Common myeloid progenitor, CD34-positive (primary cell): ENCODE measurements around the gene FEM1B.

Experiments
- CTCF ChIA-PET: fragments of 350-600 bp; sonication (Branson Sonifier 250); formaldehyde crosslinking; loops from one replicate; lab custom pipeline; 2021; ENCODE audit warnings: antibody characterized with exemption; lab: Charles Lee
- POLR2A ChIA-PET: fragments of 350-600 bp; sonication (Branson Sonifier 250); formaldehyde crosslinking; loops from one replicate; lab custom pipeline; 2021; ENCODE audit warnings: antibody characterized with exemption; lab: Charles Lee
- DNase-seq, 3 donors: peaks; one replicate each; pipeline versions ENCODE4 v3.0.0 to v3.0.0-alpha.2; 2013
- H3K27ac ChIP-seq, 2 experiments: 1 replicate in 1 of 2; 2 replicates in 1 of 2; pipeline ENCODE4 v1.7.0; 2013; ENCODE audit warnings: inconsistent platforms in 2 of 2, low read length in 2 of 2, mild to moderate bottlenecking in 2 of 2, low read depth in 1 of 2, moderate library complexity in 1 of 2; ENCODE audit not compliant: severe bottlenecking in 2 of 2, insufficient read depth in 1 of 2, poor library complexity in 1 of 2
- H3K27me3 ChIP-seq, 5 experiments: replicated peaks in 2 of 5; 1 replicate in 3 of 5; 2 replicates in 2 of 5; pipeline versions ENCODE4 v1.6.1 to v1.7.0; 2013; ENCODE audit warnings: low read length in 4 of 5, mild to moderate bottlenecking in 2 of 5, moderate library complexity in 2 of 5, inconsistent platforms in 1 of 5; ENCODE audit not compliant: insufficient read depth in 5 of 5, control insufficient read depth in 4 of 5
- H3K36me3 ChIP-seq, 4 experiments: 1 replicate in 2 of 4; 2 replicates in 2 of 4; pipeline versions ENCODE4 v1.6.1 to v1.7.0; 2013; ENCODE audit warnings: low read length in 3 of 4, control low read depth in 1 of 4, mild to moderate bottlenecking in 1 of 4; ENCODE audit not compliant: control insufficient read depth in 4 of 4, insufficient read depth in 4 of 4
- H3K4me1 ChIP-seq, 4 experiments: 1 replicate in 3 of 4; 2 replicates in 1 of 4; pipeline versions ENCODE4 v1.6.1 to v1.7.1; 2013; ENCODE audit warnings: low read length in 3 of 4, mild to moderate bottlenecking in 3 of 4, control low read depth in 1 of 4, inconsistent platforms in 1 of 4, moderate library complexity in 1 of 4; ENCODE audit not compliant: control insufficient read depth in 4 of 4, insufficient read depth in 4 of 4; ENCODE audit errors: control extremely low read depth in 1 of 4
- H3K4me3 ChIP-seq, 7 experiments: 1 replicate in 4 of 7; 2 replicates in 3 of 7; pipeline versions ENCODE4 v1.5.1 to v1.7.0; 2013; ENCODE audit warnings: mild to moderate bottlenecking in 7 of 7, low read length in 6 of 7, moderate library complexity in 6 of 7, inconsistent platforms in 2 of 7, low read depth in 2 of 7, control low read depth in 1 of 7; ENCODE audit not compliant: insufficient read depth in 4 of 7, control insufficient read depth in 1 of 7; ENCODE audit errors: extremely low read depth in 1 of 7
- H3K9me3 ChIP-seq, 5 experiments: 1 replicate in 4 of 5; 2 replicates in 1 of 5; pipeline versions ENCODE4 v1.6.1 to v1.7.1; 2013; ENCODE audit warnings: low read length in 4 of 5, mild to moderate bottlenecking in 2 of 5, inconsistent platforms in 1 of 5, low read depth in 1 of 5, moderate library complexity in 1 of 5; ENCODE audit not compliant: control insufficient read depth in 4 of 5, insufficient read depth in 2 of 5; ENCODE audit errors: control extremely low read depth in 1 of 5
- WGBS: methylation state at CpG from one replicate; pipeline ENCODE4 v1.1.5; 2013; ENCODE audit not compliant: insufficient coverage; 5-methylcytosine and 5-hydroxymethylcytosine counted together

The FEM1B gene

DNA sequence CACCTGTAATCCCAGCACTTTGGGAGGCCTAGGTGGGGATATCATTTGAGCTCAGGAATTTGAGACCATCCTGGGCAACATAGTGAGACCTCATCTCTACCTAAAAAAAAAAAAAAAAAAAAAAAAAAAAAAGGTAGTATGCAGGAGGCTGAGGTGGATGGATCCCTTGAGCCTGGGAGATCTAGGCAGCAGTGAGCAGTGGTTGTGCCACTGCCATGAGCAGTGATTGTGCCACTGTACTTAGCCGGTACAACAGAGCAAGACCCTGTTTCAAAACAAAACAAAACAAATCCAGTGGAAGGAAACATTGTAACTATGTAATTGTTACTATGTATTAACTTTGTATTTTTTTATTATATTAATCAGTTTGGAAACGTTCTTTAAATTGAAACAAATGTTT, 5.9 kb downstream of the FEM1B start:
- POLR2A ChIA-PET = no interaction called here
- Histone ChIP-seq H3K36me3 (peaks cover 0 to 14% (median 13%) of the 10 kb centered on the region in 4 experiments), H3K27me3 (no peaks in the 10 kb centered on the region), H3K27ac (no peak overlapping the region), H3K4me1 (peaks cover 24 to 45% (median 35%) of the 10 kb centered on the region in 4 experiments), H3K4me3 (no peak overlapping the region), H3K9me3 (peaks cover 0 to 4% (median 0%) of the 10 kb centered on the region in 5 experiments)
- no peak for DNase-seq
- WGBS = no CpG with 5 or more reads among the region's 2 CpGs
- CTCF ChIA-PET = interaction anchor here (1.2 to 1.5 kb wide), 3 partner anchors 23 to 72 kb away, joined by 3 to 4 read pairs (median 3); no protein-coding TSS in a partner anchor

DNA sequence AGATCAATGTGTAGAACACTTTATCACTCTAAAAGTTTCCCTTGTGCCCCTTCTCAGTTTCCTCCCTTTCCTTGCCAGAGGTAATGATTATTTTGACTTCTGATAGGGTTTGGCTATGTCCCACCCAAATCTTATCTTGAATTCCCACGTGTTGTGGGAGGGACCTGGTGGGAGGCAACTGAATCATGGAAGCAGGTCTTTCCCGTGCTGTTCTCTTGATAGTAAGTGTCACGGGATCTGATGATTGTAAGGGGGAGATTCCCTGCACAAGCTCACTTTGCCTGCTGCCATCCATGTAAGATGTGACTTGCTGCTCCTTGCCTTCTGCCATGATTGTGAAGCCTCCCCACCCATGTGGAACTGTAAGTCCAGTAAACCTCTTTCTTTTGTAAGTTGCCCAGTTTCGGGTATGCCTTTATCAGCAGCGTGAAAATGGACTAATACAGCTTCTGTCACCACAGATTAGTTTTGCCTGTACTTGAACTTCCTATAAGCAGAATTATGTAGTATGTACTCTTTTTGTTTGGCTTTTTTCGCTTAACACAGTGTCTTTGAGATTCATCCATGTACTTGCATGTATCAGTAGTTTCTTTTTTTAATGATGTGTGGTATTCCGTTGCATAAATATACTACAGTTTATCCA, 7.2 kb downstream of the FEM1B start:
- no peak overlapping the region for H3K27ac ChIP-seq
- no peaks in the 10 kb centered on the region for H3K27me3 ChIP-seq
- H3K4me1 ChIP-seq = peaks cover 13 to 40% (median 28%) of the 10 kb centered on the region in 4 experiments
- DNase-seq = no peak
- no peak overlapping the region for H3K4me3 ChIP-seq
- H3K9me3 ChIP-seq = peaks cover 0 to 4% (median 0%) of the 10 kb centered on the region in 5 experiments
- WGBS = 85% methylated on average over 2 of the region's 7 CpGs
- ChIA-PET CTCF (no interaction called here), POLR2A (no interaction called here)
- H3K36me3 ChIP-seq = peaks cover 4 to 22% (median 18%) of the 10 kb centered on the region in 4 experiments

DNA sequence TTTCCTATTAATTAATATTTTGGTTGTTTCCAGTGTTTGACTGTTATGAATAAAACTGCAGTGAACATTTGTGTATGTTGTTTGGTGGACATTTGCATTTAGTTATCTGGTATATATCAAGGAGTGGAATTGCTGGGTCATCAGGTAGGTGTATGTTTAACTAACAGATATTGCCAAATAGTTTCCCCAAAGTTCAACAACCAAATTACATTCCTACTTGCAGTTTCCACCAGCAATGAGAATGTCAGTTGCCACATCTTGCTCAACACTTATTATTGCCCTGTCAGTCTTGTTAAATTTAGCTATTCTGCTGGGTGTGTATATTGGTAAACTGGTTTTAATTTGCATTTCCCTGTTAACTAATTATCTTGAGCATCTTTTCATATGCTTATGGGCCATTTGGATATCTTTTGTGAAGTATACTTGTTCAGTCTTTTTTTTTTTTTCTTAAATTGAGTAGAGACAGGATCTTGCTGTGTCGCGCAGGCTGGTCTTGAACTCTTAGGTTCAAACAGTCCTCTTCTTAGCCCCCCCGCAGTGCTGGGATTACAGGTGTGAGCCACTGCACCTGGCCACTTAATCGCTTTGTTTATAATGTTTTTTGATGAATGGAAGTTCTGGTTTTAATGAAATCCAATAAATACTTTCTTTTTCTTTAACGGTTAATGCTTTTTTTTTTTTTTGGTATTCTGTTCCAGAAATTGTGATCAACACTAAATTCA, 7.9 kb downstream of the FEM1B start:
- POLR2A ChIA-PET = no interaction called here
- CTCF ChIA-PET = no interaction called here
- WGBS = no CpG with 5 or more reads among the region's 5 CpGs

DNA sequence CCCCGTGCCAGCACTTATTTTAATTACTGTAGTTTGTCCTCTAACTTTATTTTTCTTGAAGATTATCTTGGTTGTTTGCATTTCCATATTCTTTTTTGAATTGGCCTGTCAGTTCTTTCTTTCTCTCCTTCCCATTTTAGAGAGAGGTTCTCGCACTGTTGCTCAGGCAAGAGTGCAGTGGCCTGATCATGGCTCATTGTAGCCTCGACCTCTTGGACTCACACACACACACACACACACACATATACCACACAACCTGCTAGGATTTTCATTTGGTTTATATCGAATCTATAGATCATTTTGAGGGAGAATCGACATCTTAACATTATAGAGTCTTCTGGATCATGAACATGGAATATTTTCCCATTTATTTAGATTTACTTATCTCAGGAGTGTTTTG, 8.7 kb downstream of the FEM1B start:
- CTCF ChIA-PET = no interaction called here
- no peak overlapping the region for H3K27ac ChIP-seq
- no peak for DNase-seq
- H3K4me3 ChIP-seq = no peak overlapping the region
- peaks cover 15 to 32% (median 26%) of the 10 kb centered on the region in 4 experiments for H3K36me3 ChIP-seq
- peaks cover 0 to 4% (median 0%) of the 10 kb centered on the region in 5 experiments for H3K9me3 ChIP-seq
- no peaks in the 10 kb centered on the region for H3K27me3 ChIP-seq
- 93% methylated on average over 2 of the region's 5 CpGs for WGBS
- H3K4me1 ChIP-seq = peaks cover 0 to 25% (median 16%) of the 10 kb centered on the region in 4 experiments
- POLR2A ChIA-PET = no interaction called here

More for the DNA sequence above, 7.9 kb downstream of the FEM1B start:
- DNase-seq = no peak
- Histone ChIP-seq H3K27ac (no peak overlapping the region), H3K36me3 (peaks cover 11 to 29% (median 22%) of the 10 kb centered on the region in 4 experiments), H3K4me1 (peaks cover 7 to 33% (median 21%) of the 10 kb centered on the region in 4 experiments), H3K9me3 (peaks cover 0 to 4% (median 0%) of the 10 kb centered on the region in 5 experiments), H3K4me3 (no peak overlapping the region), H3K27me3 (no peaks in the 10 kb centered on the region)

DNA sequence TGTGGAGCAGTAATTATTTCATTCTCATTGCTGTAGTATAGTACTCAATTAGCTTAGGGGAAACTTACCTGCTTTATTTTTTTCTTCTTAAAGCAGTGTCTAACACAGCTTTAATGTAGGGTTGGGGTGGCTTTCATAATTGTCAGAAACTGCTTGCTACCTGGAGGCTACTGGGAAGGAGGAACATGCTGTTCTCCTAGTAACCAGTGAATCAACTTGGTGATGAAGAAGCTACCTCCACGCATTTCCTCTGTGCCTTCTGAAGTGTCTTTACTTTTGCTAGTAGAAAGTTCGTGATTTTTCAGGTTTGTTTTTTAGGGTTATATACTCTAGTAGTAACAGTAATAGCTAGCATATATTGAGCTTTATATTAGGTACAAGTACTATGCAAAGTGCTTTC, 11.5 kb downstream of the FEM1B start:
- peaks cover 0 to 13% (median 6%) of the 10 kb centered on the region in 4 experiments for H3K4me1 ChIP-seq
- no peak overlapping the region for H3K27ac ChIP-seq
- CTCF ChIA-PET = interaction anchor here (1.0 to 1.5 kb wide), 3 partner anchors 14 to 36 kb away, joined by 3 to 4 read pairs (median 4); no protein-coding TSS in a partner anchor
- H3K4me3 ChIP-seq = no peak overlapping the region
- no peak for DNase-seq
- H3K9me3 ChIP-seq = peaks cover 0 to 4% (median 0%) of the 10 kb centered on the region in 5 experiments
- no peaks in the 10 kb centered on the region for H3K27me3 ChIP-seq
- 100% methylated on average over 1 of the region's 2 CpGs for WGBS
- POLR2A ChIA-PET = interaction anchor here (1.1 kb wide), 1 partner anchor 11 kb away, joined by 7 read pairs; the partner anchor contains the start of gene FEM1B
- H3K36me3 ChIP-seq = peaks cover 21 to 43% (median 26%) of the 10 kb centered on the region in 4 experiments

DNA sequence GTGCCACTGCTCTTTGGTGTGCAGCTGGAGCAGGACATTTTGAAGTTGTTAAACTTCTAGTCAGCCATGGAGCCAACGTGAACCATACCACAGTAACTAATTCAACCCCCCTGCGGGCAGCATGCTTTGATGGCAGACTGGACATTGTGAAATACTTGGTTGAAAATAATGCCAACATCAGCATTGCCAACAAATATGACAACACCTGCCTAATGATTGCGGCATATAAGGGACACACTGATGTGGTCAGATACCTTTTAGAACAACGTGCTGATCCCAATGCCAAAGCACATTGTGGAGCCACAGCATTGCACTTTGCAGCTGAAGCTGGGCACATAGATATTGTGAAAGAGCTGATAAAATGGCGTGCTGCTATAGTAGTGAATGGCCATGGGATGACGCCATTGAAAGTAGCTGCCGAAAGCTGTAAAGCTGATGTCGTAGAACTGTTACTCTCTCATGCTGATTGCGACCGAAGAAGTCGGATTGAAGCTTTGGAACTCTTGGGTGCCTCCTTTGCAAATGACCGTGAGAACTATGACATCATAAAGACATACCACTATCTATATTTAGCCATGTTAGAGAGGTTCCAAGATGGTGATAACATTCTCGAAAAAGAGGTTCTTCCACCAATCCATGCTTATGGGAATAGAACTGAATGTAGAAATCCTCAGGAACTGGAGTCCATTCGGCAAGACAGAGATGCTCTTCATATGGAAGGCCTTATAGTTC, 12.2 kb downstream of the FEM1B start:
- Histone ChIP-seq H3K36me3 (peaks cover 14 to 38% (median 25%) of the 10 kb centered on the region in 4 experiments), H3K27ac (no peak overlapping the region), H3K9me3 (peaks cover 0 to 1% (median 0%) of the 10 kb centered on the region in 5 experiments), H3K4me1 (peaks cover 0 to 13% (median 6%) of the 10 kb centered on the region in 4 experiments), H3K4me3 (no peak overlapping the region), H3K27me3 (no peaks in the 10 kb centered on the region)
- POLR2A ChIA-PET = interaction anchor here (1.1 kb wide), 1 partner anchor 12 kb away, joined by 7 read pairs; the partner anchor contains the start of gene FEM1B
- CTCF ChIA-PET = interaction anchor here (1.0 to 2.6 kb wide), 5 partner anchors 8 to 37 kb away, joined by 3 to 11 read pairs (median 4); no protein-coding TSS in a partner anchor
- WGBS = 98% methylated on average over 11 of the region's 14 CpGs
- DNase-seq = no peak
